ENCODE data around the gene EXOC4.

EXOC4 gene

DNA sequence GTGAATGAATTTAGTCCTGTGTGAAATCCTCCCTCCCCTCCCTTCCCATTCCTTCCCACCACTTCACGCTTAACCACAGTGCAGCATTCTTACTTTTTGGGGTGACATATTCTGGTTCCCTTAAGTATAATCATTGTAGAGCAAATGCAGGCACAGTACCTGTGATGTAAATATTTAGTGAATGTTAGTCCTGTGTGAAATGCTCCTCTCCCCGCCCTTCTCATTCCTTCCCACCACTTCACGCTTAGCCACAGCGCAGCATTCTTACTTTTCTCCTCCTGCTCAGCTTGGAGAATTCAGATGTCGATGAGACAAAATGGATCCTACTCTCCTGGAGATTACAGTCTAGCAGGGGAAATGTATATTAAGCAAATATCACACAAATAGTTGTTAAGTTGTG, 258.8 kb downstream of the EXOC4 start:
- Histone ChIP-seq H3K23ac (ENCODE audit: low read depth, low read length, poor library complexity) (no peak overlapping the region), H3K4me2 (ENCODE audit: insufficient read depth, low read length, poor library complexity, severe bottlenecking) (no peak overlapping the region), H4K8ac (ENCODE audit: low read depth, low read length) (no peak overlapping the region), H2BK120ac (ENCODE audit: low read depth, low read length) (no peak overlapping the region), H2BK5ac (ENCODE audit: low read length) (no peak overlapping the region), H3K4me1 (ENCODE audit: control insufficient read depth in 2 of 2, insufficient read depth in 1 of 2, low read depth in 1 of 2, low read length in 2 of 2) (no peaks in the 10 kb centered on the region), H3K9ac (ENCODE audit: low read depth, low read length, poor library complexity) (no peak overlapping the region), H3K36me3 (replicated peaks in 1 of 2; ENCODE audit: control insufficient read depth in 2 of 2, insufficient read depth in 2 of 2, low read length in 2 of 2) (no peaks in the 10 kb centered on the region), H2AK5ac (ENCODE audit: low read depth, low read length) (no peak overlapping the region), H3K14ac (ENCODE audit: low read length) (no peak overlapping the region), H3K27me3 (ENCODE audit: control insufficient read depth in 3 of 3, insufficient read depth in 3 of 3, low read depth in 1 of 3, low read length in 3 of 3) (no peaks in the 10 kb centered on the region), H3K79me1 (ENCODE audit: low read depth, low read length) (no peaks in the 10 kb centered on the region), H2AFZ (ENCODE audit: low read length) (no peak overlapping the region), H3K9me3 (replicated peaks in 1 of 2; ENCODE audit: control insufficient read depth in 2 of 2, insufficient read depth in 1 of 2, low read depth in 1 of 2, low read length in 2 of 2) (no peaks in the 10 kb centered on the region), H3K18ac (ENCODE audit: low read length) (no peak overlapping the region), H3K4ac (ENCODE audit: low read length) (no peak overlapping the region), H2BK15ac (ENCODE audit: low read length) (no peak overlapping the region), H3K4me3 (ENCODE audit: low read length in 2 of 2) (no peak overlapping the region), H2BK12ac (ENCODE audit: low read length) (no peak overlapping the region), H4K91ac (ENCODE audit: low read depth, low read length, poor library complexity) (no peak overlapping the region), H3K27ac (replicated peaks; ENCODE audit: low read length) (no peak overlapping the region)
- no peak for DNase-seq (ENCODE audit: low spot score)
- no CpG with 5 or more reads among the region's 5 CpGs for WGBS, 2 donors (ENCODE audit: extremely low coverage in 2 of 2, insufficient read length in 2 of 2, insufficient replicate concordance in 1 of 2)

DNA sequence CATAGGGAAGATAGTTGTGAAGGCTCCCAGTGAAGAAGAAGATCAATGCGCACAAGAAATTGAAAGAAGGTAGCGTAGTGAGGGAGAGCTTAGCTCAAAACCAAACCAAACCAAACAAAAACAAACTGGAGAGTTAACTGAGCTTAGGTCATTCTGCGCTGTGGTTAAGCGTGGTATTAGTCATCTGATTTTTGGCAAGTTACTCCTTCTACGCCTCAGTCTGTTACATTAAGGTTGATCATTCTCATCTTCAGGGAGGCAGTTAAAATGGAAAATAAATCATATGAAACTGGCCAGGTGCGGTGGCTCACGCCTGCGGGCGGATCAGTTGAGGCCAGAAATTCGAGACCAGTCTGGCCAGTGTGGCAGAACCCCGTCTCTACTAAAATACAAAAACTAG, 259.7 kb downstream of the EXOC4 start:
- no peak overlapping the region for H3K4me2 ChIP-seq (ENCODE audit: insufficient read depth, low read length, poor library complexity, severe bottlenecking)
- no peak overlapping the region for H4K91ac ChIP-seq (ENCODE audit: low read depth, low read length, poor library complexity)
- no peaks in the 10 kb centered on the region for H3K9me3 ChIP-seq (replicated peaks in 1 of 2; ENCODE audit: control insufficient read depth in 2 of 2, insufficient read depth in 1 of 2, low read depth in 1 of 2, low read length in 2 of 2)
- WGBS, 2 donors (ENCODE audit: extremely low coverage in 2 of 2, insufficient read length in 2 of 2, insufficient replicate concordance in 1 of 2) = no CpG with 5 or more reads among the region's 11 CpGs
- H3K14ac ChIP-seq (ENCODE audit: low read length) = no peak overlapping the region
- H3K79me1 ChIP-seq (ENCODE audit: low read depth, low read length) = no peaks in the 10 kb centered on the region
- H3K18ac ChIP-seq (ENCODE audit: low read length) = no peak overlapping the region
- no peak overlapping the region for H3K9ac ChIP-seq (ENCODE audit: low read depth, low read length, poor library complexity)
- no peak overlapping the region for H3K4ac ChIP-seq (ENCODE audit: low read length)
- no peak overlapping the region for H2AK5ac ChIP-seq (ENCODE audit: low read depth, low read length)
- H3K36me3 ChIP-seq (replicated peaks in 1 of 2; ENCODE audit: control insufficient read depth in 2 of 2, insufficient read depth in 2 of 2, low read length in 2 of 2) = no peaks in the 10 kb centered on the region
- no peak overlapping the region for H2BK15ac ChIP-seq (ENCODE audit: low read length)
- no peak overlapping the region for H3K4me3 ChIP-seq (ENCODE audit: low read length in 2 of 2)
- no peak overlapping the region for H4K8ac ChIP-seq (ENCODE audit: low read depth, low read length)
- H2AFZ ChIP-seq (ENCODE audit: low read length) = no peak overlapping the region
- no peak overlapping the region for H2BK120ac ChIP-seq (ENCODE audit: low read depth, low read length)
- no peak overlapping the region for H3K23ac ChIP-seq (ENCODE audit: low read depth, low read length, poor library complexity)
- no peak overlapping the region for H2BK12ac ChIP-seq (ENCODE audit: low read length)
- H2BK5ac ChIP-seq (ENCODE audit: low read length) = no peak overlapping the region
- H3K4me1 ChIP-seq (ENCODE audit: control insufficient read depth in 2 of 2, insufficient read depth in 1 of 2, low read depth in 1 of 2, low read length in 2 of 2) = no peaks in the 10 kb centered on the region
- DNase-seq (ENCODE audit: low spot score) = no peak
- H3K27me3 ChIP-seq (ENCODE audit: control insufficient read depth in 3 of 3, insufficient read depth in 3 of 3, low read depth in 1 of 3, low read length in 3 of 3) = no peaks in the 10 kb centered on the region
- no peak overlapping the region for H3K27ac ChIP-seq (replicated peaks; ENCODE audit: low read length)

DNA sequence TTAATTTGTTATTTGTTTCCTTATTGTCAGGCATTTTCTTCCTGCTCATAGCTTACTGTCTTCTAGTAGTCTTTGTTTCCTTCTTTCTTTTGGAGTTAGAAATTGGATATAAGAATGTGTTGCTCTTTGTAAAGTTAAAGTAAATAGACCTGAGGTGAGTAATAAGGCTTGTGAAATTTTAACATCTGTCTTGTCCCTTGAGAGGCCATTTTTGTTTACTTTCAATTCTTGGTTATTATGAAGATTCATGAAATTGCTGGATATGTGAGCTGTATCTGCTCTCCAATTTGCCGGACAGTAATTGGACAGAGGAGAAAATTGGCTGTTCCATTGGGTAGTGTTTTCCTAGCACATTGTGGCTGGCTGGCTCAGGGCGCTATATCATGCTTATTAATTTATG, 260.7 kb downstream of the EXOC4 start:
- Histone ChIP-seq H2AFZ (ENCODE audit: low read length) (no peak overlapping the region), H3K4me1 (ENCODE audit: control insufficient read depth in 2 of 2, insufficient read depth in 1 of 2, low read depth in 1 of 2, low read length in 2 of 2) (no peaks in the 10 kb centered on the region), H4K8ac (ENCODE audit: low read depth, low read length) (no peak overlapping the region), H3K36me3 (replicated peaks in 1 of 2; ENCODE audit: control insufficient read depth in 2 of 2, insufficient read depth in 2 of 2, low read length in 2 of 2) (no peaks in the 10 kb centered on the region), H2BK15ac (ENCODE audit: low read length) (no peak overlapping the region), H3K4me3 (ENCODE audit: low read length in 2 of 2) (no peak overlapping the region), H3K79me1 (ENCODE audit: low read depth, low read length) (no peaks in the 10 kb centered on the region), H2BK120ac (ENCODE audit: low read depth, low read length) (no peak overlapping the region), H3K9me3 (replicated peaks in 1 of 2; ENCODE audit: control insufficient read depth in 2 of 2, insufficient read depth in 1 of 2, low read depth in 1 of 2, low read length in 2 of 2) (no peaks in the 10 kb centered on the region), H2BK12ac (ENCODE audit: low read length) (no peak overlapping the region), H3K27ac (replicated peaks; ENCODE audit: low read length) (no peak overlapping the region), H4K91ac (ENCODE audit: low read depth, low read length, poor library complexity) (no peak overlapping the region), H2AK5ac (ENCODE audit: low read depth, low read length) (no peak overlapping the region), H3K23ac (ENCODE audit: low read depth, low read length, poor library complexity) (no peak overlapping the region), H3K14ac (ENCODE audit: low read length) (no peak overlapping the region), H3K9ac (ENCODE audit: low read depth, low read length, poor library complexity) (no peak overlapping the region), H3K27me3 (ENCODE audit: control insufficient read depth in 3 of 3, insufficient read depth in 3 of 3, low read depth in 1 of 3, low read length in 3 of 3) (no peaks in the 10 kb centered on the region), H3K4me2 (ENCODE audit: insufficient read depth, low read length, poor library complexity, severe bottlenecking) (no peak overlapping the region), H2BK5ac (ENCODE audit: low read length) (no peak overlapping the region), H3K4ac (ENCODE audit: low read length) (no peak overlapping the region), H3K18ac (ENCODE audit: low read length) (no peak overlapping the region)
- WGBS, 2 donors (ENCODE audit: extremely low coverage in 2 of 2, insufficient read length in 2 of 2, insufficient replicate concordance in 1 of 2) = no CpG with 5 or more reads among the region's 2 CpGs
- no peak for DNase-seq (ENCODE audit: low spot score)

DNA sequence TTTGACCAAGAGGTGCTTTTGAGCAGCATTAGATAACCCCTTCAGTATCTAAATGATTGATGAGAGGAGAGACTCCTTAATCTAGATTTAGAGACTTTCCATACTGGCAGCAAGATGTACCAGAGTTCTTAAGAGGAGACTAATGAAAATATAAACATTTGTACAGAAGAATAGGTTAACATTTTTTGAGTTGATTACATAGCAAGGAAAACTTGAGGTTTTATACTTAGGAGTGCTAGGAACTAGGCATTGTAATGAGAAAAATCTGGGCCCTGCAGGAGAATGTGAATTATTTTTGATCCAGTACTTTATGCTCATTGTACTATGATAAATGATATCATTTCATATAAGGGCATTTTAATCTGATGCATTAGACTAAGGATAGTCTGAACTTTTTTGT, 261.7 kb downstream of the EXOC4 start:
- H3K36me3 ChIP-seq (replicated peaks in 1 of 2; ENCODE audit: control insufficient read depth in 2 of 2, insufficient read depth in 2 of 2, low read length in 2 of 2) = no peaks in the 10 kb centered on the region
- no peak overlapping the region for H3K14ac ChIP-seq (ENCODE audit: low read length)
- no peaks in the 10 kb centered on the region for H3K27me3 ChIP-seq (ENCODE audit: control insufficient read depth in 3 of 3, insufficient read depth in 3 of 3, low read depth in 1 of 3, low read length in 3 of 3)
- no peak overlapping the region for H2BK12ac ChIP-seq (ENCODE audit: low read length)
- no peak overlapping the region for H3K27ac ChIP-seq (replicated peaks; ENCODE audit: low read length)
- H3K4me2 ChIP-seq (ENCODE audit: insufficient read depth, low read length, poor library complexity, severe bottlenecking) = no peak overlapping the region
- no peak overlapping the region for H2BK5ac ChIP-seq (ENCODE audit: low read length)
- no peaks in the 10 kb centered on the region for H3K79me1 ChIP-seq (ENCODE audit: low read depth, low read length)
- H3K9me3 ChIP-seq (replicated peaks in 1 of 2; ENCODE audit: control insufficient read depth in 2 of 2, insufficient read depth in 1 of 2, low read depth in 1 of 2, low read length in 2 of 2) = no peaks in the 10 kb centered on the region
- H3K4me3 ChIP-seq (ENCODE audit: low read length in 2 of 2) = no peak overlapping the region
- H2AFZ ChIP-seq (ENCODE audit: low read length) = no peak overlapping the region
- H3K23ac ChIP-seq (ENCODE audit: low read depth, low read length, poor library complexity) = no peak overlapping the region
- H3K18ac ChIP-seq (ENCODE audit: low read length) = no peak overlapping the region
- H3K4me1 ChIP-seq (ENCODE audit: control insufficient read depth in 2 of 2, insufficient read depth in 1 of 2, low read depth in 1 of 2, low read length in 2 of 2) = no peaks in the 10 kb centered on the region
- H2AK5ac ChIP-seq (ENCODE audit: low read depth, low read length) = no peak overlapping the region
- no peak overlapping the region for H4K91ac ChIP-seq (ENCODE audit: low read depth, low read length, poor library complexity)
- H2BK15ac ChIP-seq (ENCODE audit: low read length) = no peak overlapping the region
- no peak overlapping the region for H4K8ac ChIP-seq (ENCODE audit: low read depth, low read length)
- H3K4ac ChIP-seq (ENCODE audit: low read length) = no peak overlapping the region
- no peak overlapping the region for H2BK120ac ChIP-seq (ENCODE audit: low read depth, low read length)
- H3K9ac ChIP-seq (ENCODE audit: low read depth, low read length, poor library complexity) = no peak overlapping the region
- no peak for DNase-seq (ENCODE audit: low spot score)
